ENCODE data around the gene CORO2A. TPM values are rescaled to one million over a fixed set of nuclear protein-coding genes. Genes with fewer than 3 reads are reported as not detected.
A peak's percentile ranks its signal among the peaks of the same experiment; 100 is the strongest.

The CORO2A gene
- total and polyA plus RNA-seq, 2 of the 8 experiments (the other 6 are each of a cell fraction or from before 2014, with no cell fraction given): 13.7 to 27.9 TPM

- no peaks in the 10 kb centered on the region for H3K79me1 ChIP-seq (ENCODE audit: low read depth, low read length)
- H4K91ac ChIP-seq (replicated peaks; ENCODE audit: insufficient read length, low read length): peak overlapping the region; percentile 61
- H2AK5ac ChIP-seq (ENCODE audit: low read depth, low read length): no peak overlapping the region
- peak overlapping the region; percentile 66; the same call in 1 of the 2 replicates for H2BK5ac ChIP-seq (ENCODE audit: low read depth, low read length)
- no peak overlapping the region; a peak in 2 of 7 replicates for H3K9ac ChIP-seq (replicated peaks in 1 of 4; ENCODE audit: extremely low read depth in 1 of 4, low read depth in 3 of 4, low read length in 3 of 4)
- no peak overlapping the region for H3K4ac ChIP-seq (replicated peaks; ENCODE audit: insufficient read length, low read depth, low read length)
- H3K79me2 ChIP-seq (ENCODE audit: control insufficient read depth in 1 of 2, insufficient read depth in 2 of 2, low read length in 2 of 2): no peaks in the 10 kb centered on the region
- WGBS, 2 experiments (ENCODE audit: extremely low coverage in 1 of 2, insufficient coverage in 1 of 2, insufficient read length in 1 of 2, insufficient replicate concordance in 2 of 2, low coverage in 1 of 2, low lambda C conversion rate in 2 of 2, missing lambda C conversion rate in 1 of 2): 37% methylated on average over 17 of the region's 17 CpGs; no CpG with 5 or more reads in 1 of the 2 experiments
- H3K56ac ChIP-seq (replicated peaks; ENCODE audit: insufficient read length, low read depth, low read length): peak overlapping the region; percentile 74
- no peak overlapping the region for H4K8ac ChIP-seq (ENCODE audit: extremely low read depth, insufficient read depth, low read length)
- ChIA-PET POLR2A (ENCODE audit: partially characterized antibody) (interaction anchor here (0.5 to 2.2 kb wide), 9 partner anchors 10 to 125 kb away, joined by 3 to 4 read pairs (median 3); partner anchors contain the start of gene TRIM14), CTCF (ENCODE audit: partially characterized antibody) (interaction anchor here (0.9 to 1.9 kb wide), 15 partner anchors 12 to 165 kb away, joined by 3 to 9 read pairs (median 4); partner anchors contain the start of gene TRIM14)
- no peaks in the 10 kb centered on the region; a peak in 2 of 8 replicates for H3K36me3 ChIP-seq (ENCODE audit: control insufficient read depth in 2 of 4, insufficient read depth in 4 of 4, low read length in 3 of 4)
- peak; percentile 85 for FAIRE-seq
- peak overlapping the region; percentile 69 for H2BK120ac ChIP-seq (replicated peaks; ENCODE audit: low read depth, low read length)
- no peak overlapping the region for H2BK15ac ChIP-seq (ENCODE audit: low read length)
- H3K23me2 ChIP-seq (ENCODE audit: low read depth, low read length): peaks cover 5% of the 10 kb centered on the region; the same call in 1 of the 2 replicates
- no peaks in the 10 kb centered on the region; a peak in 2 of 7 replicates for H3K27me3 ChIP-seq (replicated peaks in 1 of 4; ENCODE audit: control insufficient read depth in 3 of 4, extremely low read depth in 1 of 4, insufficient read depth in 3 of 4, low read length in 3 of 4)
- H2BK12ac ChIP-seq (ENCODE audit: low read depth, low read length): no peak overlapping the region
- H3K27ac ChIP-seq (ENCODE audit: low read depth, low read length): no peak overlapping the region
- H3K18ac ChIP-seq (ENCODE audit: extremely low read depth, low read length): peak overlapping the region; percentile 85
- H2AFZ ChIP-seq (ENCODE audit: low read length): no peak overlapping the region; the same call in 1 of the 2 replicates
- peak overlapping the region; percentile 59 for H4K5ac ChIP-seq (ENCODE audit: insufficient read length, low read depth, low read length)
- H4K20me1 ChIP-seq (replicated peaks in 1 of 2; ENCODE audit: control insufficient read depth in 1 of 2, insufficient read depth in 2 of 2, low read length in 2 of 2): peaks cover 0 to under 1% of the 10 kb centered on the region in 2 experiments
- peak in 1 of 2 experiments; percentile 60 for DNase-seq (ENCODE audit: low read depth in 1 of 2, low spot score in 2 of 2)
- H3K23ac ChIP-seq (ENCODE audit: insufficient read length): no peak overlapping the region
- H3K9me3 ChIP-seq (ENCODE audit: insufficient read depth in 2 of 2, low read depth in 1 of 2, low read length in 1 of 2): no peaks in the 10 kb centered on the region; a peak in 1 of 4 replicates
- peak overlapping the region; percentile 80; the same call in 1 of the 2 replicates for H2BK20ac ChIP-seq (ENCODE audit: low read length)
- H3K4me3 ChIP-seq (ENCODE audit: extremely low read depth in 1 of 4, insufficient read depth in 2 of 4, low read depth in 3 of 4, low read length in 4 of 4): peak overlapping the region; percentile 0 to 53 (median 17); a peak in 5 of 8 replicates
- peak overlapping the region; percentile 60 to 61 for H3K4me2 ChIP-seq (ENCODE audit: insufficient read depth in 1 of 2, low read depth in 2 of 2, low read length in 2 of 2)
- H3K14ac ChIP-seq (ENCODE audit: insufficient read length): no peak overlapping the region
- H3K4me1 ChIP-seq (replicated peaks in 1 of 4; ENCODE audit: control insufficient read depth in 3 of 4, insufficient read depth in 4 of 4, low read length in 3 of 4): peaks cover 3 to 20% (median 5%) of the 10 kb centered on the region in 4 experiments; a peak in 6 of 7 replicates
- TF ChIP-seq JUN (IDR thresholded peaks at IDR 0.05; ENCODE audit: low read depth, low read length): no peak
- peak; percentile 42 for TF ChIP-seq ASH2L (IDR thresholded peaks at IDR 0.05; ENCODE audit: low read length)
- TF ChIP-seq RXRA (IDR thresholded peaks at IDR 0.05; ENCODE audit: insufficient read depth, low read depth, low read length): no peak
- TF ChIP-seq POLR2AphosphoS5 (IDR thresholded peaks at IDR 0.05; ENCODE audit: low read depth, low read length): no peak
- TF ChIP-seq MAX (IDR thresholded peaks at IDR 0.05): no peak
- TF ChIP-seq TAF1 (IDR thresholded peaks at IDR 0.05; ENCODE audit: low read depth, low read length): no peak; the same call in 1 of the 2 replicates
- TF ChIP-seq SUZ12 (IDR thresholded peaks at IDR 0.05; ENCODE audit: low read length): no peak
- TF ChIP-seq CTCF (IDR thresholded peaks at IDR 0.05; ENCODE audit: control extremely low read depth in 1 of 3, insufficient read depth in 1 of 3, low read depth in 1 of 3, low read length in 3 of 3): no peak
Observed at GRCh38 chr9:98091735-98092612, 100.5 kb downstream of the CORO2A start.
